ENCODE results near the gene ACTR2.

The ACTR2 gene

GRCh38 chr2:65278531-65278981, 50.9 kb downstream of the ACTR2 start:
- DNase-seq (ENCODE audit: low read depth): no peak

- DNase-seq (ENCODE audit: low read depth): no peak
Observed at GRCh38 chr2:65279756-65280155, 52.1 kb downstream of the ACTR2 start.

- no peak for DNase-seq (ENCODE audit: low read depth)
Observed at GRCh38 chr2:65281627-65282351, 54.2 kb downstream of the ACTR2 start.

- DNase-seq (ENCODE audit: low read depth): no peak
Observed at GRCh38 chr2:65282477-65283053, 54.9 kb downstream of the ACTR2 start.

- no peak for DNase-seq (ENCODE audit: low read depth)
Observed at GRCh38 chr2:65287364-65287763, 59.7 kb downstream of the ACTR2 start.

- DNase-seq (ENCODE audit: low read depth): no peak
Observed at GRCh38 chr2:65291216-65292105, 63.8 kb downstream of the ACTR2 start.

GRCh38 chr2:65292106-65292400, 64.4 kb downstream of the ACTR2 start:
- DNase-seq (ENCODE audit: low read depth): no peak

GRCh38 chr2:65292461-65293011, 64.9 kb downstream of the ACTR2 start:
- DNase-seq (ENCODE audit: low read depth): no peak

GRCh38 chr2:65293376-65293775, 65.7 kb downstream of the ACTR2 start:
- DNase-seq (ENCODE audit: low read depth): no peak

- no peak for DNase-seq (ENCODE audit: low read depth)
Observed at GRCh38 chr2:65294136-65294535, 66.5 kb downstream of the ACTR2 start.

- no peak for DNase-seq (ENCODE audit: low read depth)
Observed at GRCh38 chr2:65294701-65295100, 67.1 kb downstream of the ACTR2 start.

- DNase-seq (ENCODE audit: low read depth): no peak
Observed at GRCh38 chr2:65296971-65297370, 69.3 kb downstream of the ACTR2 start.

GRCh38 chr2:65297544-65297943, 69.9 kb downstream of the ACTR2 start:
- DNase-seq (ENCODE audit: low read depth): no peak

GRCh38 chr2:65298089-65298488, 70.5 kb downstream of the ACTR2 start:
- DNase-seq (ENCODE audit: low read depth): no peak

- peak; percentile 45 for DNase-seq (ENCODE audit: low read depth)
Observed at GRCh38 chr2:65299246-65299645, 71.6 kb downstream of the ACTR2 start.

GRCh38 chr2:65300134-65300760, 72.6 kb downstream of the ACTR2 start:
- DNase-seq (ENCODE audit: low read depth): no peak

GRCh38 chr2:65300761-65301711, 73.4 kb downstream of the ACTR2 start:
- peak; percentile 68 for DNase-seq (ENCODE audit: low read depth)

- no peak for DNase-seq (ENCODE audit: low read depth)
Observed at GRCh38 chr2:65305934-65306333, 78.3 kb downstream of the ACTR2 start.

GRCh38 chr2:65309699-65310098, 82.1 kb downstream of the ACTR2 start:
- DNase-seq (ENCODE audit: low read depth): no peak

- DNase-seq (ENCODE audit: low read depth): no peak
Observed at GRCh38 chr2:65311049-65311448, 83.4 kb downstream of the ACTR2 start.

GRCh38 chr2:65311596-65311995, 84.0 kb downstream of the ACTR2 start:
- no peak for DNase-seq (ENCODE audit: low read depth)

Data from activated T-helper 9 cell treated with anti-CD3 and anti-CD28 coated beads, Interleukin-2, amount 50 U/mL, for 16 hours (primary cell).